ENCODE results near the gene CFAP20DC. TPM values are rescaled to one million over a fixed set of nuclear protein-coding genes. Genes with fewer than 3 reads are reported as not detected.

CFAP20DC gene
- total and polyA plus RNA-seq, 2 of the 4 experiments (the other 2 are of a cell fraction) = 1.2 to 1.6 TPM

- no peak overlapping the region for H3K4ac ChIP-seq (ENCODE audit: low read depth, low read length)
- H3K79me1 ChIP-seq (ENCODE audit: low read depth in 1 of 2, low read length in 2 of 2) = no peaks in the 10 kb centered on the region
- H3K36me3 ChIP-seq (ENCODE audit: control insufficient read depth, insufficient read depth, low read length) = no peaks in the 10 kb centered on the region
- no TSS peak for BruUV-seq (replicated peaks)
- no peak overlapping the region for H2BK15ac ChIP-seq (ENCODE audit: low read depth, low read length)
- intact Hi-C loops (cut with micrococcal nuclease) = no loop called here
- ChIA-PET POLR2A (ENCODE audit: unreplicated experiment) (no interaction called here), CTCF (no interaction called here)
- no peak overlapping the region for H2BK120ac ChIP-seq (ENCODE audit: low read depth, low read length)
- no peak overlapping the region for H3K23ac ChIP-seq (ENCODE audit: low read depth, low read length)
- no peak for ATAC-seq (ENCODE audit: low read depth)
- dilution Hi-C loops (cut with HindIII; ENCODE audit: low sequenced_read_pairs, unreplicated experiment) = no loop called here
- no peak overlapping the region for H4K91ac ChIP-seq (ENCODE audit: insufficient read depth, low read depth, low read length)
- no peaks in the 10 kb centered on the region for H3K27me3 ChIP-seq (ENCODE audit: control insufficient read depth, insufficient read depth, low read length)
- no peak overlapping the region for H2BK20ac ChIP-seq (ENCODE audit: low read depth, low read length)
- no peak overlapping the region for H3K4me3 ChIP-seq (ENCODE audit: insufficient read depth, low read depth, low read length)
- no peak overlapping the region for H2AK5ac ChIP-seq (ENCODE audit: low read depth, low read length)
- no peaks in the 10 kb centered on the region for H3K9me3 ChIP-seq (ENCODE audit: control insufficient read depth, insufficient read depth, low read length)
- DNase-seq = no peak
- H3K4me1 ChIP-seq (ENCODE audit: control insufficient read depth, insufficient read depth, low read length) = 0 out of 2 replicates have a peak, but pooled peaks cover 1% of the 10 kb centered on the region
- H3K27ac ChIP-seq (ENCODE audit: insufficient read depth, low read length) = no peak overlapping the region
- TF ChIP-seq CHD1 (IDR thresholded peaks at IDR 0.05; ENCODE audit: low read depth, low read length) (no peak), MAZ (IDR thresholded peaks at IDR 0.05; ENCODE audit: borderline replicate concordance, low read depth, low read length) (no peak), MAFK (IDR thresholded peaks at IDR 0.05; ENCODE audit: low read depth, low read length) (no peak), RCOR1 (IDR thresholded peaks at IDR 0.05; ENCODE audit: insufficient replicate concordance, low read length) (no peak), ELK1 (IDR thresholded peaks at IDR 0.05; ENCODE audit: borderline replicate concordance, low read depth, low read length) (no peak), RAD21 (IDR thresholded peaks at IDR 0.05; ENCODE audit: low read length) (no peak), NFE2L2 (IDR thresholded peaks at IDR 0.05; ENCODE audit: low read depth, low read length) (no peak), FOS (IDR thresholded peaks at IDR 0.05; ENCODE audit: low read depth, low read length) (no peak), RFX5 (IDR thresholded peaks at IDR 0.05; ENCODE audit: low read depth, low read length) (no peak), POLR2A (IDR thresholded peaks at IDR 0.05; ENCODE audit: low read depth, low read length) (no peak), SMC3 (IDR thresholded peaks at IDR 0.05; ENCODE audit: low read depth, low read length) (no peak), BHLHE40 (IDR thresholded peaks at IDR 0.05; ENCODE audit: low read depth, low read length) (no peak), CTCF (conservative IDR thresholded peaks at IDR 0.05; ENCODE audit: low read depth, low read length) (no peak), MXI1 (IDR thresholded peaks at IDR 0.05; ENCODE audit: borderline replicate concordance, low read depth, low read length) (no peak), CEBPB (IDR thresholded peaks at IDR 0.05; ENCODE audit: low read depth, low read length) (no peak)
- TF ChIP-seq, protein P1, sequence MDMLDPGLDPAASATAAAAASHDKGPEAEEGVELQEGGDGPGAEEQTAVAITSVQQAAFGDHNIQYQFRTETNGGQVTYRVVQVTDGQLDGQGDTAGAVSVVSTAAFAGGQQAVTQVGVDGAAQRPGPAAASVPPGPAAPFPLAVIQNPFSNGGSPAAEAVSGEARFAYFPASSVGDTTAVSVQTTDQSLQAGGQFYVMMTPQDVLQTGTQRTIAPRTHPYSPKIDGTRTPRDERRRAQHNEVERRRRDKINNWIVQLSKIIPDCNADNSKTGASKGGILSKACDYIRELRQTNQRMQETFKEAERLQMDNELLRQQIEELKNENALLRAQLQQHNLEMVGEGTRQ (IDR thresholded peaks at IDR 0.05; ENCODE audit: low read depth, low read length) = no peak
- in situ Hi-C loops (cut with MboI; ENCODE audit: low sequenced_read_pairs) = no loop called here
- no CpG with 5 or more reads among the region's 2 CpGs for WGBS, 2 experiments (ENCODE audit: extremely low coverage in 2 of 2, insufficient read length in 1 of 2)
- H2AK9ac ChIP-seq (replicated peaks; ENCODE audit: low read depth, low read length, poor library complexity) = no peak overlapping the region
- H3K4me2 ChIP-seq (ENCODE audit: low read depth, low read length) = no peak overlapping the region
- no peak overlapping the region for H3K18ac ChIP-seq (ENCODE audit: low read depth, low read length)
- no peak overlapping the region for H3K14ac ChIP-seq (replicated peaks; ENCODE audit: low read depth, low read length)
- no peaks in the 10 kb centered on the region for H3K9me1 ChIP-seq (ENCODE audit: insufficient read depth, low read length)
- no peaks in the 10 kb centered on the region for H4K20me1 ChIP-seq (ENCODE audit: insufficient read depth, low read length)
- no peak overlapping the region for H4K5ac ChIP-seq (ENCODE audit: low read depth, low read length)
- no peak overlapping the region for H2BK5ac ChIP-seq (ENCODE audit: low read depth, low read length, poor library complexity, severe bottlenecking)
- H4K8ac ChIP-seq (ENCODE audit: low read depth in 2 of 2, low read length in 2 of 2) = no peak overlapping the region
- H3K56ac ChIP-seq (ENCODE audit: extremely low read depth, insufficient read depth, low read length) = no peak overlapping the region
- no peak overlapping the region for H3K9ac ChIP-seq (ENCODE audit: low read depth, low read length)
- H2AFZ ChIP-seq (replicated peaks; ENCODE audit: low read length, poor library complexity) = no peak overlapping the region
These were observed 20.0 kb upstream of the CFAP20DC start for GRCh38 chr3:59069838-59070237.
